Muscle of arm (tissue), 12 donors: ENCODE measurements around the gene ZBTB37. TPM values are rescaled to one million over a fixed set of nuclear protein-coding genes. Genes with fewer than 3 reads are reported as not detected.
"Not testable (repeated sequence)": the region's sequence is repeated elsewhere in the genome, so short reads cannot be mapped to it uniquely, and the experiment has no call there.

Source experiments
- DNase-seq: peaks from one replicate; pipeline ENCODE4 v3.0.0-alpha.2; 2013
- polyA plus RNA-seq, 12 donors: library from polyadenylated mRNA; unstranded; fragments of 120-200 nt; gene quantifications; one replicate each; pipeline ENCODE4 v1.2.1, GENCODE V29; 2013; ENCODE audit not compliant: insufficient read length in 12 of 12

ZBTB37 gene
- polyA plus RNA-seq, 12 donors, result 3.8 to 9.0 (median 6.0) TPM; not detected in 1

DNA sequence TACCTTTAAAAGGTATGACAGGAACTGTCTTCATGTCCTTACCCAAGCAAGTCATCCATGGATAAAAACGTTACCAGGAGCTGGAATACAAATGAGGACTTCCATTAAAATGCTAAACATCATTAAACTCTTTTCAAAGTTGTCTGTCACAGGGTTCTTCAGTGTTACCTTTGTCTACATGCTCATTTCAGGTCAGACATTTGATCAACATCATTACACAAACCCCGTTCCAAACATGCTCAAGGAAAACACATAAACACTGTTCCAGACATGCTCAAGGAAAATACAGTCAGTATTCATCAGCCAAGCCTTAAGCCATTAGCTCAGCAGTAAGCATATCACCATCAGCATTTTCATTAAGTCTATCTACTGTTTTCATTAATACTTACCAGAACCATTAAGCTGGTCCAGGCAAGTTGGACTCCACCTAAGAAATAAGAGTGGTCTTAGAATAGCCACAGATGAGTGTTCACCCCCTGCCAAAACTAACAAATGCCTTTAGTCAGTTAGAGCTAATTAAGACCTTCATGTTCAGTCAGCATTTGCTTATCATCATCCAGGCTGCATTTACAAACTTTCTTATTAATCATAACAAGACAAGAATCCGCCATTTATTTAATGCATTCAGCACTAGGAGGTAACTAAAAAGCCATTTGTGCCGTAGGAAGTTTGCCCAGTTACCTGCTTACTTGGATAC is 2.6 kb upstream of the ZBTB37 start:
- no peak for DNase-seq

DNA sequence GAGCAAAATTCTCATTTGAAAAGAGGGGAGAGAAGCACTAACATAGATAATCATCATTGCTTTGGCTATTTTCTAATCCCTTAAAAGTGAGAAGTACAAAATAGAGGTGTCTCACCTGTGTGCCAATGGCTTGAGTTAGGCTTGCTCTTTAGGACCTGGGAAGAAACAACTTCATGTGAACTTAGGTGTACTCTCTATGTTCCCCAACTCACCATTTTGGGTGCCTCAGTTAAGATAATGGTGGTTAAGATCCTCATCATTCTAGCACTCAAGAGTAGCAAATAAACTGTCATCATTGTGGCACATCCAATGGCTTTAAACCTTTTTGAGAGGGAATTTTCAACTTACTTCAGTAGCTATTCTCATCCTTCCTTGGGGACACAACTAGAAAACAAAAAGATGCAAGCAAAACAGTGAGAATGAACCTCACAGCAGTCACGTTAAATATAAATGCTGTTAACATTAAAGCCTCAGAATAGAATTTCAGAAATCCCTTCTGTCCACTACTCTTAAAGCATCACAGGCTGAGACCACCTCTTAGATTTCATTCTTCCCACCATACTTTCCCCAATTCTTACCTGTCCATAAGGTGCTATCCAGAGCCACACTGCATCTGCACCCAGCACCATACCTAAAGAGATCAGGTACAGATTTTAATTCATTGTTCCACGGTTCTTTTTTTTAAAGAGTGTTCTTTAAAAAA is 1.6 kb upstream of the ZBTB37 start:
- no peak for DNase-seq

DNA sequence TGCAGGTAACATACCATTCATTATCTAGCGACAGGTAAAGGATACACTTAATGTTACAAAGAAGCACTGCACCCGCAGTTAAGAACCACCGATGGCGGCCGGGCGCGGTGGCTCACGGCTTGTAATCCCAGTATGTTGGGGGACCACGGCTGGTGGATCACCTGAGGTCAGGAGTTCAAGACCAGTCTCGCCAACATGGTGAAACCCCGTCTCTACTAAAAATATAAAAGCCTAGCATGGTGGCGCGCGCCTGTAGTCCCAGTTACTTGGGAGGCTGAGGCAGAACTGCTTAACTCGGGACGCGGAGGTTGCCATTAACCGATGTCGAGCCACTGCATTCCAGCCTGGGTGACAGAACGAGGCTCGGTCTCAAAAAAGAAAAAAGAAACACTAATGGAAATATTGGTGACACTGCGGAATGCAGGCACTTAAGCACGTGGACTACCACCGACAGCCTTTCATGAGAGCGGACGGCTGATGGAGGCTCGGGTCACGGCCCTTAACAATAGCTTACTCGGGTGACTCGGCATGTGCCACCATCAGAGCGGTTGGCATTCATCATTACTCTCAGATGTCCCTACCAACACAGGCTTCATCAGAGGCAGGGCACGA is 933 bp upstream of the ZBTB37 start:
- DNase-seq, result no peak

DNA sequence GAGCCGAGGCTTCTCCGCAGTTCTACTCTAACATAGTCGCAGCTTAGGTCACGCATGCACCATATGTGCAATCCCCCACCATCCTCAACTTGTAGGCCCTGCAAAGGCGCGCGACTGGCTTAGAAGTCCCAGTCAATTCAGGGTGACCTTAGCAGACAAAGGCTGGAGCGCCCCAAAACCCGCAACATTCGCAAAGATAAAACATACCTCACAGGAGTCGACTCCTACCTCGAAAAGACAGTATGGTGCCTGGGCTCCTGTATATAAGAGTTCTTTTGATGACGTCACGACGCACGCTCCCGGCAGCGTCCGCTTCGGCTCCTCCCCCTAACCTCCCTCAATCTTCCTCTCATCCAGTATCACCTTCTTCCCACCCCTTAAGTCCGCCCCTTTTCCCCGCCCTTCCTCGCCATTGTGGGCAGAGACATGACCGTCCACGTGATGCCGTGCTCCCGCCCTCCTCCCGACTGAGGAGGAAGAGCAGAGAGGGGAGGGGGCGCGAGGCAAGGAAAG is 371 bp upstream of the ZBTB37 start, which contains the start of gene GAS5:
GAS5 (minus strand) TSS at position 237 of the 513 bp plus-strand sequence.
- peak; percentile 100 for DNase-seq

DNA sequence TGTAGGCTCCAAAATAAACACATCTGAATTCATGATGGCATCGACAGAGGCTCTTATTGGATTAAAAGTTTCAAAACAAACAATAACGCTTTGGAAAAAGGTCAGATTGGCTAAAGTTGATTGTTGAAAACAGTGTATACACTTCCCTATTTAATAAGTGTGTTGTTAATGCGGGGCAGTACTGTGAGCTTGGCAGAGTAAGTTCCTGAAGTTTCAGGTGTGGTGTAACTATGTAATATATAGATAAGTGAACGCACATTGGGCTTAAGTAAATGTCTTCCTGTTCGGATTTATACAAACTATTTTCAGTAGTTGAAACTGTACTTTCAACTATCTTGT is 810 bp downstream of the ZBTB37 start:
- no peak for DNase-seq

DNA sequence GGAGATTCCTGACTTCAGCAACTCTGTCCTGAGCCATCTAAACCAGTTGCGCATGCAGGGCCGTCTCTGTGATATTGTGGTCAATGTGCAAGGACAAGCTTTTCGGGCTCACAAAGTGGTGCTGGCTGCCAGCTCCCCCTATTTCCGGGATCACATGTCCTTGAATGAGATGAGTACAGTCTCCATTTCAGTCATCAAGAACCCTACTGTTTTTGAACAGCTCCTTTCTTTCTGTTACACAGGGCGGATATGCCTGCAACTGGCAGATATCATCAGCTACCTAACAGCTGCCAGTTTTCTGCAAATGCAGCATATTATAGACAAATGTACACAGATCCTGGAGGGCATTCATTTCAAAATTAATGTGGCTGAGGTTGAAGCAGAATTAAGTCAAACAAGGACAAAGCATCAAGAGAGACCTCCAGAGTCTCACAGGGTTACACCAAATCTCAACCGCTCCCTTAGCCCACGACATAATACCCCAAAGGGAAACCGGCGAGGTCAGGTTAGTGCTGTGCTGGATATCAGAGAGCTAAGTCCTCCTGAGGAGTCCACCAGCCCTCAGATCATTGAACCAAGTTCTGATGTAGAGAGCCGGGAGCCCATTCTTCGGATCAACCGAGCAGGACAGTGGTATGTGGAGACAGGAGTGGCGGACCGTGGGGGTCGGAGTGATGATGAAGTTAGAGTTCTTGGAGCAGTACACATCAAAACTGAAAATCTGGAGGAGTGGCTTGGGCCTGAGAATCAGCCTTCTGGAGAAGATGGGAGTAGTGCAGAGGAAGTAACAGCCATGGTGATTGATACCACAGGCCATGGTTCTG is 2.3 kb downstream of the ZBTB37 start:
- no peak for DNase-seq

DNA sequence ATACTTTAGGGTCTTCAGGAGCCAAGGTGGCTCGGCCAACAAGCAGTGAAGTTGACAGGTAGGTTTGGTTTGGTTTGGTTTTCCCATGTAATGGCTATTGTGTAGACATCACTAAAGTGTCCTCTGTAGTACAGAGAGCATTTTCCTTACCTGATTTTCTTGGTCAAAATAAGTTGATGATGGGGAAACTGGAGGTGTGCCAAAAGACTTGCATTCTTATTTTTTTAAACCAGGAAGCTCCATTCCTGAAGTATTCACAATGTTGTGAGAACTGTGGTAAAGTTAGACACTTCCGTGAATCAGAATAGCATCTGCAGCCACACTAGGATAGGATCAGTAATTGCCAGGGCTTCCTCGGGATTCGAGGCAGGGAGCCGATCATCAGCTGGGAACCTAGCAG is 2.9 kb downstream of the ZBTB37 start:
- no peak for DNase-seq

DNA sequence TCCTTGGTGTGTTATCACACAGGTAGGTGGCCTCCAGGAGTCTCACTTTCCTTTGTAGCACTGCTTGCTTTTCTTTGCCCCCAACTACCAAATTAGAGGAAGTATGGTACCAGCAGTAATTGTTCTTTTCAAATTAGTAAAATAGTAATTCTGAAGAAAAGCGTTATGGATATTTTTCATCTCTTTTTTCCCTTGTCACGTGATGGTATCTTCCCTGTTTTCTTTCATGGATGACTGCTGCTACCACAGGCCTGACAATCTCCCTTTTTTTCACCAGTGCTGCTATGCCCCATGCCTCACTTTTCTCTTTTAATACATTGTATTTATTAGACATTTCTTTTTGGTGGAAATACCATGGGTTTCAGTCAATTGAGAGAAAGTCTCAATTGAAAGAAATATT is 3.3 kb downstream of the ZBTB37 start:
- no peak for DNase-seq

DNA sequence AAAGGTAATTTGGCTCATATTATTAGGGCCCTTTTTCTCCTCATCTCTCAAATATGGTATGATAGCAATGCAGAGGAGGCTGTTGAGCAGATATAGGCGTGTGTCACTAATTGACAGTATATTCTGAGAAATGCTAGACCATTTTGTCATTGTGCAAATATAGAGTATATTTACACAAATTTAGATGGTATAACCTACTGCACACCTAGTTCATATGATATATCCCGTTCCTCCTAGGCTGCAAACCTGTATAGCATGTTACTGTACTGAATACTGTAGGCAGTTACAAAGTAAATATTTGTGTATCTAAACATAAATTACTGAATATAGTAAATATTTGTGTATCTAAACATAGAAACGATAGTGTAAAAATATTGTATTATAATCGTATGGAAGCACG is 8.6 kb downstream of the ZBTB37 start:
- DNase-seq, result no peak

DNA sequence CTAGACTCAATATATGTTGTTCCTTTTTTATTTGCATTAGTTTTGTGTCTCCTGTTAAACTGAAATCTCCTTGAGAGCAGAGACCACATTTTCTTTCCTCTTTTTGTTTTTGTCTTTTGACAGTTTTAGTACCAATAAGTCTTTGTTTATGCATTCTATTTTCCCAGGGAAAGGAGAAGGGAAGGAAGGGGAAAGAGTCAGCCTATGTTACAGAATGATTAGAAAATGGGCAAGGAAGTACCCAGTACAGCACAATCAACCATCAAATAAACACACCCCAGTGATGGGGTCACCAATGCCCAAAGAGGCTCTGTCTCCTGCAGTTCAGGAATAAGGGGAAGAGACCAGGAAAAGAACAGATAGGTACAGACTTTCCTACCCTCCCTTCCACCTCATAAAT is 10.1 kb downstream of the ZBTB37 start:
- no peak for DNase-seq

DNA sequence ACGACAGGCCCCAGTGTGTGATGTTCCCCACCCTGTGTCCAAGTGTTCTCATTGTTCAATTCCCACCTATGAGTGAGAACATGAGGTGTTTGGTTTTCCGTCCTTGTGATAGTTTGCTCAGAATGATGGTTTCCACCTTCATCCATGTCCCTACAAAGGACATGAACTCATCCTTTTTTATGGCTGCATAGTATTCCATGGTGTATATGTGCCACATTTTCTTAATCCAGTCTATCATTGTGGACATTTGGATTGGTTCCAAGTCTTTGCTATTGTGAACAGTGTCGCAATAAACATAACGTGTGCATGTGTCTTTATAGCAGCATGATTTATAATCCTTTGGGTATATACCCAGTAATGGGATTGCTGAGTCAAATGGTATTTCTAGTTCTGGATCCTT is 12.9 kb downstream of the ZBTB37 start:
- not testable (repeated sequence) for DNase-seq

DNA sequence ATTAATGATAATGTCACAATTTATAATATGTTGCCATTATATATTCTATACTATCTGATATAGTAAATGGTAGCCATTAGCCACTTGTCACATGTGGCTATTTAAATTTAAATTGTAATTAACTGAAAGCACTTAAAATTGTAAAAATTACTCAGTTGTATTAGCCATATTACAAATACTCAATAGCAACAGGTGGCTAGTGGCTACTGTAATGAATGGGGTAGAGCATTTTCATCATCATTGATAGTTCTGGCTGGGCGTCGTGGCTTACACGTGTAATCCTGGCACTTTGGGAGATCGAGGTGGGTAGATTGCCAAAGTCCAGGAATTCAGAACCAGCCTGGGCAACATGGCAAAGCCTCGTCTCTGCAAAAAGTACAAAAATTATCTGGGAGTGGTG is 16.5 kb downstream of the ZBTB37 start:
- no peak for DNase-seq

DNA sequence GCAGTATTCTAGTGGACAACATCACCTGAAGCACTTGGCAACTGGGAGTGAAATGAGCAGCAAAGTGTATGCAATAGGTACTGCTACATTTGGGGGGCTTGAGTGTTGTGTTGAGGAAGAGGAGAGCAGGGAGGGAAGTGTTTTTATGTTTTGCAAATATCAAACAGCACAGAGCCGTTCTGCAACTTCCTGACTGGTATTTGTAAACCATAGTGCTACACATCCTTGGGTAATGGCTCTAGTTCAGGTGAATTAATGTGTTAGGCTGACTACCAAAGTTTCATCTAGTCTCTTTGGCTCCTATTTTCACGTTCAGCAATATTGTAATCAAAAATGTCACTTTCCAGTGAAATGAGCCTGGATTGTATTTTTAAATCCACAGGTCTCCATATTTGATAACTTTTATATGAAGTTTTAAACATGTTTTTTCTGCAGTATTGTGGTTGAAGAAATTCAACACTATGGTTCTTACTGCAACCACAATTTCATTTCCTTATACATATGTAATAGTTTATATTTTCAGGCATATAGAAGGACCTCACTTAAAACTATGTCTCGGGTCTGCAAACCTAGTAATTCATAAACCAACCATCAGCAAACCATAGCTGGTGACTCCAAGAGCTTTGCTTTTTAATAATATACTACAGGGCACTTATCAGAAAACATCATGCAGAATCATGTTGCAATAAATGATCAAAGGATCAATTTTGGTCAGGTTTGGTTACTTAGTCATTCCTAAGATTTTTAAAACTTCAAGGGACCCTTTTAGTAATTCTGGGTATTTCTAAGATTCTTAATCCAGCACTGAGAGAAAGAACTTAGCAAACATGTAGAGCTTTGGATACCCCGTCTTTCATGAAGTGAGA is 18.8 kb downstream of the ZBTB37 start:
- DNase-seq, result no peak

DNA sequence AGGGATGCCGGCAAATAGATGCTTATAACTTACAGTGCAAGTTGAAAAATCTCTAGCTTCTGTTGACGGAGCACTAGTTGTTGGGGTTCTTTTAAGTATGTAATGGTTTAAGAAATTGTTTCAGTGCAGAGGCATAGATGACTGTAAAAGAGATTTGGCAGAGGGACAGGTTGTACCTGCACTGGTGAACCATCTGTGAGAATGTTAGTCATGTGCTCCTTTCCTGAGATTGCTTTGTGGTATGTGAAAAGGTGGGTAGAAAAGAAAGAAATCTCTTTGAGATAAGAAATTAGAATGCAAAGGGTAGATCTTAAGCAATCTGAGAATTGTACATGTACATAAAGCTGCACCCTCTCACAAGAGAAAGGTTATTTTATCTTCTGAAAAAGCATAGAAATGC is 19.4 kb downstream of the ZBTB37 start:
- DNase-seq, result no peak

DNA sequence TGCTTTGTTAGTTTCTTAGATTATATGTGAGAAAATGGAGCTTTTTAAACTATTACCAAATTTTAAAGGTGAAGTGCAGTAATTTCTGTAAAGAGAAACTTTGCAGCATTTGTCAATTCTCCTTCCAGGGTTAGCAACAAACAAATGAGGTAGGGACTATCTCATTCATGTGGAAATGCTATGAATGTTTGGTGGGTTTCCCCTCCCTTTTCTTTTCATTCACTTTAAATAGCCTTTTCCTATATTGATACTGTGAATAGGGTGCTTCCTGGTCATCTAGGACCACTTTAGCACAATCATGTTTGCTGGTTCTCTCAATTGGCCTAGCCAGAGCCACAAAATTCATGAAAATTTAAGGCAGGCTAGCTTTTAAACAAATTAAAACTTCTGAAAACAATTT is 20.6 kb downstream of the ZBTB37 start:
- no peak for DNase-seq

DNA sequence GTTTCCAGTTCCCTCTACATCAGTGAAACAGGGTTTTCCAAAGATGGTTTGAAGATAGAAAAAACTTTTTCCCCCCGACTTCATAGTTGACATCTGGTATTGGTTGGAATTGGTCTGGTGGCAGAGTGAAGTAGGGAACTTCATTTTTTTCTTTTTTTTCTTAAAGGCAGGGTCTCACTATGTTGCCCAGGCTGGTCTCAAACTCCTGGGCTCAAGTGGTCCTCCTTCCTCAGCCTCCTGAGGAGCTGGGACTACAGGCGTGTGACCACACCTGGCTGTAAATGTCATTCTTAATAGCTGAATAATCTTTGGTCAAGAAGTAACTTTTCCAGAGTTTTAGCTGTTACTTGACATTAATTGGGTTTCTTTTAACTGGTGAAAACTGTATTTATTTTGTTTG is 21.7 kb downstream of the ZBTB37 start:
- DNase-seq, result no peak

DNA sequence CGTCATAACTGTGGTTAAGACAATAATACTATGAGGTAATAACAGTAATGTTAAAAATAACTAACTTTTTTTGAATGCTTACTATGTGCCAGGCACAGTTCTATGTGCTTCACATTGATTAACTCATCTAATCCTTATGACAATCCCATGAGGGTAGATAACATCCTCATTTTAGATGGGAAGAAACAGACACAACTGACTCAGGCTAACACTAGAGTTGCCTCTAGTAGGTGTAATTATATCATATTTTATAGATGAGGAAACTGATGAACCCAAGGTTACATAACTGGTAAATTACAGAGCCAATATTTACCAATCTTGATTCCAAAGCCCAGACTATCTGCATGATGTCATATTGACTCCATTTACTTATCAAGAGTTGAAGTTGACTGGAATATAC is 25.4 kb downstream of the ZBTB37 start:
- DNase-seq, result no peak

DNA sequence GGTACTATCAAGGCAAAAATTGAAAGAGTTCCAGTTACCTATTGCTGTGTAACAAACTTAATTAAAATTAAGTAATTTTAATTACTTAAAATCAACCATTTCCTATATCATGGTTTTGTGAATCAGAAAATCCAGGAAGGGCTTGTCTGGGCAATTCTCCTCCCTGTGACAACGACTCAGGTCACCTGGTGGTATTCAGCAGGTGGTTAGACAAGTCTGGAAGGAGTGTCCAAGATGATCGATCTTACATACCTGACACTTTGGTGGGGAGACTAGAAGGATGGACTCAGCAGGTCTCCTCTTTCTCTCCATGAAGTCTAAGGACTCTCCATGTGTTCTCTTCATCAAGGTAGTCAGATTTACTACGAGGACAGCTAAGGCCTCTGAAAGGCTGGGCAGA is 26.0 kb downstream of the ZBTB37 start:
- DNase-seq, result no peak

DNA sequence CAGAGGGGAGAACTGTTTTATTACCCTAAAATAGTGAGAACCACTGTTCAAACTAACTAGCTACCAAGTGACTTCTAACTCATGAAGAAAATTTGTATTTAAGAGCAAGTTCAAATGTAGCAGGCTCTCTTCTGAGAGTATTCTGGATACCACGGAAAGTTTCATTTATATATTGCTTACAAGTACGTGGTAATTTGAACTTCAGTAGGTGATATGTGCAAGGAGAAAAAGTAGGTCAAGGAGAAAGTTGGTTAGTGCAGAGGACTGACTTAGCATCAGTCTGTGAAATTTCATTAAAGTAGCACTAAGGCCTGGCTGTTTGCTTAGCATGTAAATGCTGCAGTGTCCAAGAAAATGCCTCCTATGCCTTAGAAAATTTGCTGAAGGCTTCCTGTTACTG is 32.2 kb downstream of the ZBTB37 start:
- DNase-seq, result no peak

DNA sequence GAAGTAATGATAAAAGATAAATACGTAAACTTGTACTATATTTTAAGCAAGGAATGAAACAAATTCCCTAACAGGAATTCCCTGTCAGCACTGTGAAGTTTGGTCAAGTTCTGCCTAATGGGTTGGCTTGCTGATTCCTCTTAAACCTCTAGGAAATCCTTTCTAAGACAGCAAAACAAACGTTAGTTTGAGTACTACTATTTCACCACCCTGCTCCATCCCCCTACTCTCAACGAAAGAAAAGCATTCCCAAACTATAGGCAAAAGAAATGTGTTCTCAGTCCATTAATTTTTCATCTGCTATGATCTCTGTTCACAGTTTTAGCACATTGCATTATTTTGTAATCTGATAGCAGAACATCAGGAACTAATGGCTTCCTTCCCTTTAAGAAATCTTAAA is 32.8 kb downstream of the ZBTB37 start:
- no peak for DNase-seq

DNA sequence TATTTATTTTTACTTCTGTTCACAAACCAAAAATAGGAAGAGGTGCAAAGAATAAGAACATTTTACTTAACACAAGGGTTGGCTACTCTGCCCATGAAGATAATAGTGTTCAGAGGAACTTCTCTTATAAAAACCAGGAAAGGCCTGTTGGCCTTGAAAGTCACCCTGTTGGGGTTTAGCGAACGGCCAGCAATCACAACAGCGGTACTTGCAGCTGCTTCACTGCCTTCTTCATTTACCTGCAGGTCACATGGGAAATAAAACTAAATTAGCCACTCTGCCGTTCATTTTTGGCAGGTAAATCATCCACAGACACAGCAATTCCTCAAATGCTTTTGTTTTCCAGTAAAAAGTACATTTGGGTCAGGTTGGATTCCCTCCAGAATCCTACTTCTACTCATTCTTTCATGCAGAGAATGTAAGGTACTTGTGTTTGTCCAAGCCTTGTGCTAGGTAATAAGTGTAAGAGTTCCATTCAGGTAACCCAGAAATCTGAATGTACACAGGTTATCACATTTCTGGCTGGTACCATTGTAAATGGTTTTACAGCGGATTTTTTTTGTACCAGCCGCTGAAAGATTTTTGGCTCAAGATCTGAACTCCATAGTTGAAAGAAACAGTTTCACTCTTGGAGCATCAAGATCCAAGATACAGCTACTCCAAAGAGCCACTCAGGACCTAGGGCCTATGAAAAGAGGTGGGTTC is 35.8 kb downstream of the ZBTB37 start:
- DNase-seq, result no peak
